Spinal cord (tissue), 10 donors: ENCODE measurements around the gene PTCD1. TPM values are rescaled to one million over a fixed set of nuclear protein-coding genes. Genes with fewer than 3 reads are reported as not detected.
A peak's percentile ranks its signal among the peaks of the same experiment; 100 is the strongest.

ENCODE experiments used
- DNase-seq, 6 donors: peaks; one replicate each; pipeline versions ENCODE4 v3.0.0 to v3.0.0-alpha.2; 2013 to 2015; ENCODE audit warnings: low spot score in 6 of 6, low read depth in 4 of 6
- H3K27ac ChIP-seq: one replicate; pipeline ENCODE4 v1.5.1; 2013; ENCODE audit warnings: low read depth, low read length, control low read depth
- H3K27me3 ChIP-seq: one replicate; pipeline ENCODE4 v1.6.1; 2013; ENCODE audit warnings: low read length; ENCODE audit not compliant: control insufficient read depth, insufficient read depth
- H3K36me3 ChIP-seq: one replicate; pipeline ENCODE4 v1.6.1; 2013; ENCODE audit warnings: low read length; ENCODE audit not compliant: control insufficient read depth, insufficient read depth
- H3K4me1 ChIP-seq: one replicate; pipeline ENCODE4 v1.6.1; 2013; ENCODE audit warnings: low read length; ENCODE audit not compliant: control insufficient read depth, insufficient read depth
- H3K4me3 ChIP-seq: one replicate; pipeline ENCODE4 v1.5.1; 2013; ENCODE audit warnings: low read depth, low read length, control low read depth
- H3K9me3 ChIP-seq: one replicate; pipeline ENCODE4 v1.6.1; 2013; ENCODE audit warnings: low read length; ENCODE audit not compliant: control insufficient read depth, insufficient read depth
- WGBS: methylation state at CpG from one replicate; pipeline ENCODE4 v1.1.5; 2013; ENCODE audit warnings: missing lambda C conversion rate; ENCODE audit not compliant: insufficient coverage; 5-methylcytosine and 5-hydroxymethylcytosine counted together
- polyA plus RNA-seq, 2 donors: library from polyadenylated mRNA; unstranded; fragments of 120-200 nt; gene quantifications; one replicate each; pipeline ENCODE4 v1.2.1, GENCODE V29; 2013; ENCODE audit not compliant: insufficient read length in 2 of 2
- total RNA-seq, 2 donors: library from RNA; depleted of rRNA in 1 of 2; stranded (reverse); fragments of 120-200 nt in 1 of 2; fragments of >200 nt in 1 of 2; gene quantifications; one replicate each; pipeline versions ENCODE4 v1.2.3 to v1.2.4, GENCODE V29; 2013 to 2014
- donor health status: healthy.

Gene PTCD1
- total and polyA plus RNA-seq, 4 donors: 5.3 to 6.9 (median 6.1) TPM

DNA sequence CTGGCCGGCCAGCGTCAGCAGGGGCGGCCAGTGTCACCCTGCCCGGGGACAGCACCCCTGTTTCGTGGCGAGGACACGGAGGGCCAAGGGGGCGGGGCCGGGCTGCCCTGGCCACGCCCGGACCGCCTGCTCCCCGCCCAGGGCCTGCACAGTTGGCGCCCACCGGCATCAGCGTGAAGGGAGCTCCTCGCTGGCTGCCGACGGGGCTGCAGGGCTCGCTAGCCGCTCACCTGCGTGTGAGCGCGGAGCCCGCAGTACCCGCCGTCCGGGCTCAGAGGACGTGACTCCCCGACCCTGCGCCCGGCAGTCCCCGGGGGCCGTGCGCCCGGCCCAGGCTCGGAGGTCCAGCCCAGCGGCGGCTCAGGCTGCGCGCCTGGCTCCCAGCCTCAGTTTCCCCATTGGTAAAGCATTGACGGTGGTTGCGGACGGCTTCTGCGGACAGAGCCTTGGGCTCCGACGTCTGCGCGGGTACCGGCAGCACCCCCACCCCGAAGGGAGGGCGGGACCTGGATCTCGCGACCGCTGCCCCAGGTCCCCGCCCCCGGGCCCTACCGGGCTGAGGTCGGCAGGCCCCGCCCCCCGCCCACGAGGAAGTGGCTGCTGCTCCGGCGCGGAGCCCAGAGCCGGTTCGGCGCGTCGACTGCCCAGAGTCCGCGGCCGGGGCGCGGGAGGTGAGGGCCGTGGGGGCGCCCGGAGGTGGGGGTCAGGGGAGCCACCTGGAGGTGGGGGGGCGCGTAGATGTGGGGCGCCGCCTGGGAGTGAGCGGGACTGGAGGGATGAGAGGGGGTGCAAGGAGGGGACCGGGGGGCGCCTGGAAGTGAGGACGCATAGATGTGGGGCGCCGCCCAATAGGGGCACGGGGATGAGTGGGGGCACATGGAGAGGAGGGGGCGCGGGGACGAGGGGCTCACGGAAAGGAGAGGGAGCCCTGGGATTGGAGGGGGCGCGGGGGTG, 64.2 kb downstream of the PTCD1 start, which contains the start of gene ARPC1B:
Gene ARPC1B, plus strand, starts transcription at position 620 of the 954 bp plus-strand sequence. CDS start 10,985 bp downstream, outside the sequence.
- H3K4me1 ChIP-seq: peaks cover 16% of the 10 kb centered on the region
- H3K36me3 ChIP-seq: peaks cover 7% of the 10 kb centered on the region
- peak in 1 of 6 donors; percentile 63 for DNase-seq
- 3% methylated on average over 95 of the region's 95 CpGs for WGBS
- H3K9me3 ChIP-seq: no peaks in the 10 kb centered on the region
- peak within 1 kb of the TSS; percentile 67 for H3K27ac ChIP-seq
- H3K27me3 ChIP-seq: peaks cover 4% of the 10 kb centered on the region
- peak within 1 kb of the TSS; percentile 46 for H3K4me3 ChIP-seq

DNA sequence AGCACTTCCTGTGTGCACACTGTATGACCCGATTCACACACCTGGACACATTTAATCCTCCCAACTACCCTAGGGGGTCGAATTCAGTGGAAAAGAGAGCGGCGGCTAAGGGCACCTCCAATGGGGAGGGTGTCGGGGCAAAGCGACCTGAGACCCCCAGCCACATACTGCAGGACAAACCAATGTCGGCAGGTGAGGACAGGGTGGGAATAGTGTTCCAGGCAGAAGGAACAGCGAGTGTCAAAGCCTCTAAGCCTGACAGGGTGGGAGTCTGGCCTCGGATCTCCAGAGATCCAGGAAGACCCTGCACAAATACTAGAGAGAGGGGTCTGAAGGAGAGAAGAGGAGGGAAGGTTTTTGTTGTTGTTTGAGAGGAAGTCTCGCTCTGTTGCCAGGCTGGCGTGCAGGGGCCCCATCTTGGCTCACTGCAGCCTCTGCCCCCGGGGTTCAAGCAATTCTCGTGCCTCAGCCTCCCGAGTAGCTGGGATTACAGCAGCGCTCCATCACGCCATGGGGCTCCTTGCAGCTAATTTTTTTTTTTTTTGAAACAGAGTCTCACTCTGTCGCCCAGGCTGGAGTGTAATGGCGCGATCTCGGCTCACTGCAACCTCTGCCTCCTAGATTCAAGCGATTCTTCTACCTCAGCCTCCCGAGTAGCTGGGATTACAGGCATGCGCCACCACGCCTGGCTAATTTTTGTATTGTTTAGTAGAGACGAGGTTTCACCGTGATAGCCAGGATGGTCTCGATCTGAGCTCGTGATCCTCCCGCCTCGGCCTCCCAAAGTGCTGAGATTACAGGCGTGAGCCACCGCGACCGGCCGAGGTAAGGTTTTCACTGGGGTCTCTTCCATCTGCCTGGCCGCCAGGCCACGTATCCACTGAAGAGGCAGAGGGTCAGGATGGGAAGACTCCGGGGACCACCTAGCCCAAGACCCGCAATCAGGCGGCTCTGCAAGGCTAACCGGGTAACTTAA, 65.2 kb downstream of the PTCD1 start:
- 81% methylated on average over 27 of the region's 41 CpGs for WGBS
- no peak for DNase-seq

GRCh38 chr7:99372275-99373090, 66.1 kb downstream of the PTCD1 start:
- Histone ChIP-seq H3K4me1 (peaks cover 13% of the 10 kb centered on the region), H3K4me3 (no peak overlapping the region), H3K9me3 (no peaks in the 10 kb centered on the region), H3K36me3 (peaks cover 15% of the 10 kb centered on the region), H3K27ac (peak overlapping the region; percentile 61), H3K27me3 (peaks cover 4% of the 10 kb centered on the region)
- peak in 1 of 6 donors; percentile 45 for DNase-seq
- WGBS: 62% methylated on average over 19 of the region's 21 CpGs

More for the DNA sequence above, 65.2 kb downstream of the PTCD1 start:
- Histone ChIP-seq H3K4me3 (no peak overlapping the region), H3K36me3 (peaks cover 13% of the 10 kb centered on the region), H3K4me1 (peaks cover 13% of the 10 kb centered on the region), H3K27ac (peak overlapping the region; percentile 61), H3K27me3 (peaks cover 4% of the 10 kb centered on the region), H3K9me3 (no peaks in the 10 kb centered on the region)

DNA sequence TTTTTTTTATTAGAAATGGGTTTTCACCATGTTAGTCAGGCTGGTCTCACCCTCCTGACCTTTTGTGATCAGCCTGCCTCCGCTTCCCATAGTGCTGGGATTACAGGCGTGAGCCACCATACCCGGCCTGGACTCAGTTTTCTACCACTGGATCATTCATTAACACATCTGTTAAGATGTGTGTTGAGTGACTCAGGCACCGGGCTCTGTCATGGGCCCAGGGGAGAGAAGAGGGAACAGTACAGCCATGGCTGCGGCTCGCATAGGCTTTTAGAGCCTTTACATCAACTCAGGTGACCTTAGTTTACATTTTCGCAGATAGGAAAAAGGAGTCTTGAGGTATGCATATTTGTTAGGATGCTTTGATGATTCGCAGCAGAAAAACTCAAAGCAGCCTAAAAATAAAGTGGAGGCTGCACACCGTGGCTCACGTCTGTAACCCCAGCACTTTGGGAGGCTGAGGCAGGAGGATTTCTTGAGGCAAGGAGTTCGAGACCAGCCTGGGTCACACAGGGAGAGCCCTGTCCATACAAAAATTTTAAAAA, 67.2 kb downstream of the PTCD1 start:
- Histone ChIP-seq H3K27ac (no peak overlapping the region), H3K4me1 (peaks cover 13% of the 10 kb centered on the region)
- 87% methylated on average over 3 of the region's 11 CpGs for WGBS

GRCh38 chr7:99369767-99370391, 68.7 kb downstream of the PTCD1 start:
- H3K36me3 ChIP-seq: peaks cover 37% of the 10 kb centered on the region
- H3K4me1 ChIP-seq: peaks cover 4% of the 10 kb centered on the region
- DNase-seq: no peak
- WGBS: 65% methylated on average over 7 of the region's 9 CpGs
- H3K9me3 ChIP-seq: no peaks in the 10 kb centered on the region
- H3K27ac ChIP-seq: no peak overlapping the region
- H3K27me3 ChIP-seq: no peaks in the 10 kb centered on the region
- no peak overlapping the region for H3K4me3 ChIP-seq

More for the DNA sequence above, 67.2 kb downstream of the PTCD1 start:
- Histone ChIP-seq H3K9me3 (no peaks in the 10 kb centered on the region), H3K36me3 (peaks cover 25% of the 10 kb centered on the region), H3K4me3 (no peak overlapping the region), H3K27me3 (peaks cover 4% of the 10 kb centered on the region)
- no peak for DNase-seq

DNA sequence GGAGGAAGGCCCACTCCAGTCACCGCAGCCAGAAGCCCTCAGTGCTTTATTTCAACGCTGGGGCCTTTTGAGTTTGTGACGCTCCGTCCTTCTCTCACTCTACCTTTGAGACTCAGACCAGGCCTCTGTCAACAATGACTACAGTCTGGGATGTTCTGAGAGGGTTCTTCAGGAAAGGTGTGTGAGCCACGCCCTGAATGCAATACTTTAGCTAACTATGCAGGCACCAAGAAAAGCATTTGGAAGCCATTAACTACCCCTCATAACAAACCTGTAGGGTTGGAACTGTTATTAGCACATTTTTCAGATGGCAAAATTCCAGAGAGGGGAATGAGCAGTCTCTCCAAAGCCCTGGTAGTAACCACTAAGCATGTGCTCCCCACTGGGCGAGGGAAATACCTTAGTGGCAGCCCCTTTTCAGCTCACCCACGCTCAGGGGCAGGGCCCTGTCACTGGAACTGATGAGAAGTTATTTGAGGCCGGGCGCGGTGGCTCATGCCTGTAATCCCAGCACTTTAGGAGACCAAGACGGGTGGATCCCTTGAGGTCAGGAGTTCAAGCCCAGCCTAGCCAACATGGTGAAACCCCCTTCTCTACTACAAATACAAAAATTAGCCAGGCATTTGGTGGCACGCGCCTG, 69.7 kb downstream of the PTCD1 start:
- H3K27me3 ChIP-seq: no peaks in the 10 kb centered on the region
- peaks cover 3% of the 10 kb centered on the region for H3K4me1 ChIP-seq
- no peak for DNase-seq
- H3K4me3 ChIP-seq: no peak overlapping the region
- H3K27ac ChIP-seq: no peak overlapping the region
- H3K36me3 ChIP-seq: peaks cover 47% of the 10 kb centered on the region
- H3K9me3 ChIP-seq: no peaks in the 10 kb centered on the region
- 91% methylated on average over 9 of the region's 13 CpGs for whole genome bisulfite sequencing
